IMR-90 (cell line): ENCODE measurements around the gene AKAP13. TPM values are rescaled to one million over a fixed set of nuclear protein-coding genes. Genes with fewer than 3 reads are reported as not detected.

Experiments
- ATAC-seq: fragments of 200-7000 bp; cut with Tn5 transposase; 2 replicates; pipeline ENCODE4 v1.9.1; 2020; ENCODE audit warnings: low read depth, mild to moderate bottlenecking, moderate library complexity
- BruUV-seq: library from RNA; stranded (reverse); fragments of 400-500 nt; replicated peaks from 2 replicates; lab custom pipeline; 2021; lab: Mats Ljungman, UMichigan
- CTCF ChIA-PET: fragments of 300-600 bp; formaldehyde crosslinking; extraction: SDS; loops from one replicate; lab custom pipeline; 2021; ENCODE audit warnings: antibody characterized with exemption; lab: Yijun Ruan, JAX
- POLR2A ChIA-PET: fragments of 300-600 bp; sonication (Branson Sonifier 250); formaldehyde crosslinking; loops from one replicate; lab custom pipeline; 2022; ENCODE audit warnings: antibody characterized with exemption; ENCODE audit not compliant: unreplicated experiment; lab: Charles Lee
- DNase-seq: peaks from one replicate; pipeline ENCODE4 v3.0.0; 2013
- H2AFZ ChIP-seq: replicated peaks from 2 replicates; pipeline ENCODE3; 2013; ENCODE audit warnings: low read length, mild to moderate bottlenecking; ENCODE audit not compliant: poor library complexity
- H2AK5ac ChIP-seq: 2 replicates; pipeline ENCODE4 v1.6.1; 2013; ENCODE audit warnings: low read depth, low read length, inconsistent platforms
- H2AK9ac ChIP-seq: replicated peaks from 2 replicates; pipeline ENCODE3; 2013; ENCODE audit warnings: mild to moderate bottlenecking, low read depth, low read length, moderate library complexity; ENCODE audit not compliant: poor library complexity
- H2BK120ac ChIP-seq: 2 replicates; pipeline ENCODE4 v1.6.1; 2013; ENCODE audit warnings: low read depth, low read length, inconsistent platforms
- H2BK15ac ChIP-seq: 3 replicates; pipeline ENCODE4 v1.6.1; 2013; ENCODE audit warnings: low read depth, low read length, inconsistent platforms
- H2BK20ac ChIP-seq: 2 replicates; pipeline ENCODE4 v1.6.1; 2013; ENCODE audit warnings: low read depth, mild to moderate bottlenecking, inconsistent platforms, low read length, moderate library complexity
- H2BK5ac ChIP-seq: 2 replicates; pipeline ENCODE4 v1.6.1; 2013; ENCODE audit warnings: mild to moderate bottlenecking, low read depth, low read length, inconsistent platforms; ENCODE audit not compliant: poor library complexity, severe bottlenecking
- H3K14ac ChIP-seq: replicated peaks from 2 replicates; pipeline ENCODE4 v1.6.1; 2013; ENCODE audit warnings: low read depth, low read length, inconsistent platforms
- H3K18ac ChIP-seq: 2 replicates; pipeline ENCODE4 v1.6.1; 2013; ENCODE audit warnings: low read depth, low read length, control low read depth
- H3K23ac ChIP-seq: 2 replicates; pipeline ENCODE4 v1.6.1; 2013; ENCODE audit warnings: low read depth, low read length, inconsistent platforms
- H3K27ac ChIP-seq: 2 replicates; pipeline ENCODE4 v1.5.1; 2013; ENCODE audit warnings: mild to moderate bottlenecking, control low read depth, low read length; ENCODE audit not compliant: insufficient read depth
- H3K27me3 ChIP-seq: 2 replicates; pipeline ENCODE4 v1.6.1; 2013; ENCODE audit warnings: low read length; ENCODE audit not compliant: control insufficient read depth, insufficient read depth
- H3K36me3 ChIP-seq: 2 replicates; pipeline ENCODE4 v1.6.1; 2013; ENCODE audit warnings: low read length, mixed read lengths; ENCODE audit not compliant: control insufficient read depth, insufficient read depth
- H3K4ac ChIP-seq: 2 replicates; pipeline ENCODE4 v1.6.1; 2013; ENCODE audit warnings: low read depth, low read length, inconsistent platforms
- H3K4me1 ChIP-seq: 2 replicates; pipeline ENCODE4 v1.6.1; 2013; ENCODE audit warnings: low read length, mixed read lengths; ENCODE audit not compliant: control insufficient read depth, insufficient read depth
- H3K4me2 ChIP-seq: 2 replicates; pipeline ENCODE4 v1.6.1; 2013; ENCODE audit warnings: low read depth, mild to moderate bottlenecking, control low read depth, low read length, moderate library complexity
- H3K4me3 ChIP-seq: 2 replicates; pipeline ENCODE4 v1.5.1; 2013; ENCODE audit warnings: low read depth, mild to moderate bottlenecking, control low read depth, low read length, moderate library complexity; ENCODE audit not compliant: insufficient read depth
- H3K56ac ChIP-seq: 2 replicates; pipeline ENCODE4 v1.6.1; 2013; ENCODE audit warnings: low read length, inconsistent platforms; ENCODE audit not compliant: insufficient read depth; ENCODE audit errors: extremely low read depth
- H3K79me1 ChIP-seq, 2 experiments: 2 replicates each; pipeline ENCODE4 v1.6.1; 2013; ENCODE audit warnings: low read length in 2 of 2, inconsistent platforms in 1 of 2, low read depth in 1 of 2
- H3K9ac ChIP-seq: 2 replicates; pipeline ENCODE4 v1.6.1; 2013; ENCODE audit warnings: low read depth, low read length, control low read depth
- H3K9me1 ChIP-seq: 2 replicates; pipeline ENCODE4 v1.6.1; 2013; ENCODE audit warnings: low read length, inconsistent platforms; ENCODE audit not compliant: insufficient read depth
- H3K9me3 ChIP-seq: 2 replicates; pipeline ENCODE4 v1.6.1; 2013; ENCODE audit warnings: low read length; ENCODE audit not compliant: control insufficient read depth, insufficient read depth
- H4K20me1 ChIP-seq: 2 replicates; pipeline ENCODE4 v1.6.1; 2013; ENCODE audit warnings: low read length, inconsistent platforms; ENCODE audit not compliant: insufficient read depth
- H4K5ac ChIP-seq: 2 replicates; pipeline ENCODE4 v1.6.1; 2013; ENCODE audit warnings: mild to moderate bottlenecking, low read depth, low read length, control low read depth
- H4K8ac ChIP-seq, 2 experiments: 2 replicates each; pipeline ENCODE4 v1.6.1; 2013; ENCODE audit warnings: low read depth in 2 of 2, low read length in 2 of 2, control low read depth in 1 of 2, inconsistent platforms in 1 of 2
- H4K91ac ChIP-seq: 2 replicates; pipeline ENCODE4 v1.6.1; 2013; ENCODE audit warnings: low read depth, low read length, inconsistent platforms; ENCODE audit not compliant: insufficient read depth
- BHLHE40 ChIP-seq: fragments of 150-350 bp; IDR thresholded peaks from 2 replicates; pipeline ENCODE4 v1.6.1; 2016; ENCODE audit warnings: mild to moderate bottlenecking, low read depth, low read length
- CEBPB ChIP-seq: IDR thresholded peaks from 2 replicates; pipeline ENCODE4 v1.6.1; 2012; ENCODE audit warnings: low read depth, low read length, improper control_type of control experiment
- CHD1 ChIP-seq: IDR thresholded peaks from 2 replicates; pipeline ENCODE4 v1.6.1; 2012; ENCODE audit warnings: low read depth, low read length, improper control_type of control experiment
- ELK1 ChIP-seq: fragments of 150-350 bp; IDR thresholded peaks from 2 replicates; pipeline ENCODE4 v1.6.1; 2016; ENCODE audit warnings: low read depth, mild to moderate bottlenecking, low read length, moderate library complexity, borderline replicate concordance
- MAFK ChIP-seq: IDR thresholded peaks from 2 replicates; pipeline ENCODE4 v1.6.1; 2012; ENCODE audit warnings: low read depth, low read length, improper control_type of control experiment
- MAZ ChIP-seq: IDR thresholded peaks from 2 replicates; pipeline ENCODE4 v1.6.1; 2012; ENCODE audit warnings: low read depth, mild to moderate bottlenecking, low read length, improper control_type of control experiment, moderate library complexity, borderline replicate concordance
- MXI1 ChIP-seq: IDR thresholded peaks from 2 replicates; pipeline ENCODE4 v1.6.1; 2012; ENCODE audit warnings: low read depth, mild to moderate bottlenecking, low read length, moderate library complexity, borderline replicate concordance
- NFE2L2 ChIP-seq: fragments of 150-350 bp; IDR thresholded peaks from 2 replicates; pipeline ENCODE4 v1.6.1; 2016; ENCODE audit warnings: low read depth, mild to moderate bottlenecking, low read length
- POLR2A ChIP-seq: IDR thresholded peaks from 2 replicates; pipeline ENCODE4 v1.6.1; 2012; ENCODE audit warnings: mild to moderate bottlenecking, low read depth, low read length
- RAD21 ChIP-seq: IDR thresholded peaks from 2 replicates; pipeline ENCODE4 v1.6.1; 2012; ENCODE audit warnings: low read length, improper control_type of control experiment
- RFX5 ChIP-seq: IDR thresholded peaks from 2 replicates; pipeline ENCODE4 v1.8.0; 2012; ENCODE audit warnings: low read depth, mild to moderate bottlenecking, low read length, moderate library complexity
- SMC3 ChIP-seq: fragments of 150-350 bp; IDR thresholded peaks from 2 replicates; pipeline ENCODE4 v1.6.1; 2016; ENCODE audit warnings: low read depth, mild to moderate bottlenecking, antibody characterized with exemption, low read length, moderate library complexity
- USF2 ChIP-seq: fragments of 150-350 bp; IDR thresholded peaks from 2 replicates; pipeline ENCODE4 v1.6.1; 2017; ENCODE audit warnings: mild to moderate bottlenecking, antibody characterized with exemption, low read length, low read depth
- WGBS, 2 experiments: methylation state at CpG; one replicate each; pipeline versions ENCODE4 v1.1.5 to v1.1.7; 2013; ENCODE audit warnings: missing lambda C conversion rate in 2 of 2; ENCODE audit not compliant: insufficient read length in 1 of 2; ENCODE audit errors: extremely low coverage in 2 of 2; 5-methylcytosine and 5-hydroxymethylcytosine counted together
- dilution Hi-C: fragments of 300-500 bp; cut with HindIII; formaldehyde crosslinking; loops from one replicate; pipeline ENCODE4 v1.14.3; 2018; ENCODE audit warnings: low sequenced_read_pairs; ENCODE audit not compliant: unreplicated experiment
- in situ Hi-C: fragments of 300-500 bp; cut with MboI; formaldehyde crosslinking; loops from 3 replicates; pipeline ENCODE4 v1.14.3; 2019; ENCODE audit warnings: low sequenced_read_pairs, inconsistent platforms, mixed read lengths
- intact Hi-C: fragments of 100-400 bp; cut with micrococcal nuclease; formaldehyde crosslinking; loops from 2 replicates; pipeline ENCODE4 v1.10.0; 2022
- polyA plus RNA-seq, 3 experiments: library from polyadenylated mRNA; depleted of rRNA; stranded (reverse); fragments of >200 nt; gene quantifications; 2 replicates each; pipeline ENCODE4 v1.2.3, GENCODE V29; 2012; ENCODE audit warnings: low replicate concordance in 1 of 3
- total RNA-seq: library from RNA; depleted of rRNA; stranded (reverse); fragments of >200 nt; gene quantifications from 2 replicates; pipeline ENCODE4 v1.2.3, GENCODE V29; 2012
- TF ChIP-seq, protein P1 (sequence below): conservative IDR thresholded peaks from 2 replicates; pipeline ENCODE4 v1.5.1; 2012; ENCODE audit warnings: mild to moderate bottlenecking, low read depth, low read length, improper control_type of control experiment

AKAP13 gene
- total and polyA plus RNA-seq, 2 of the 4 experiments (the other 2 are of a cell fraction): 10.4 to 46.4 TPM

GRCh38 chr15:85386261-85386660 lies 5.9 kb downstream of the AKAP13 start:
- H3K4me1 ChIP-seq: peaks cover 7% of the 10 kb centered on the region
- no peak overlapping the region for H2BK120ac ChIP-seq
- H4K5ac ChIP-seq: no peak overlapping the region
- peaks cover 15% of the 10 kb centered on the region for H3K9me1 ChIP-seq
- H4K20me1 ChIP-seq: peaks cover 52% of the 10 kb centered on the region
- H2BK5ac ChIP-seq: no peak overlapping the region
- no peak for ATAC-seq
- H3K4me2 ChIP-seq: no peak overlapping the region
- no peak overlapping the region for H2AK5ac ChIP-seq
- H3K14ac ChIP-seq: no peak overlapping the region
- intact Hi-C loops (no loop called here), in situ Hi-C loops (no loop called here), dilution Hi-C loops (no loop called here)
- WGBS, 2 experiments: no CpG with 5 or more reads among the region's 7 CpGs
- H3K56ac ChIP-seq: no peak overlapping the region
- ChIA-PET POLR2A (no interaction called here), CTCF (no interaction called here)
- no peak overlapping the region for H4K8ac ChIP-seq
- H3K9ac ChIP-seq: no peak overlapping the region
- no TSS peak for BruUV-seq
- TF ChIP-seq POLR2A: no peak
- no peak for TF ChIP-seq MXI1
- no peak for TF ChIP-seq MAZ
- no peak for TF ChIP-seq NFE2L2
- TF ChIP-seq CHD1: no peak
- no peak for TF ChIP-seq BHLHE40
- TF ChIP-seq RAD21: no peak
- TF ChIP-seq CEBPB: no peak
- TF ChIP-seq MAFK: no peak
- no peak for TF ChIP-seq ELK1
- TF ChIP-seq SMC3: no peak
- TF ChIP-seq, protein P1, sequence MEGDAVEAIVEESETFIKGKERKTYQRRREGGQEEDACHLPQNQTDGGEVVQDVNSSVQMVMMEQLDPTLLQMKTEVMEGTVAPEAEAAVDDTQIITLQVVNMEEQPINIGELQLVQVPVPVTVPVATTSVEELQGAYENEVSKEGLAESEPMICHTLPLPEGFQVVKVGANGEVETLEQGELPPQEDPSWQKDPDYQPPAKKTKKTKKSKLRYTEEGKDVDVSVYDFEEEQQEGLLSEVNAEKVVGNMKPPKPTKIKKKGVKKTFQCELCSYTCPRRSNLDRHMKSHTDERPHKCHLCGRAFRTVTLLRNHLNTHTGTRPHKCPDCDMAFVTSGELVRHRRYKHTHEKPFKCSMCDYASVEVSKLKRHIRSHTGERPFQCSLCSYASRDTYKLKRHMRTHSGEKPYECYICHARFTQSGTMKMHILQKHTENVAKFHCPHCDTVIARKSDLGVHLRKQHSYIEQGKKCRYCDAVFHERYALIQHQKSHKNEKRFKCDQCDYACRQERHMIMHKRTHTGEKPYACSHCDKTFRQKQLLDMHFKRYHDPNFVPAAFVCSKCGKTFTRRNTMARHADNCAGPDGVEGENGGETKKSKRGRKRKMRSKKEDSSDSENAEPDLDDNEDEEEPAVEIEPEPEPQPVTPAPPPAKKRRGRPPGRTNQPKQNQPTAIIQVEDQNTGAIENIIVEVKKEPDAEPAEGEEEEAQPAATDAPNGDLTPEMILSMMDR: no peak
- no peak for TF ChIP-seq RFX5
- TF ChIP-seq USF2: no peak
- no peak overlapping the region for H2BK20ac ChIP-seq
- no peaks in the 10 kb centered on the region for H3K27me3 ChIP-seq
- H3K79me1 ChIP-seq: peaks cover 16 to 82% of the 10 kb centered on the region in 2 experiments
- no peak overlapping the region for H2AK9ac ChIP-seq
- H2BK15ac ChIP-seq: no peak overlapping the region
- H4K91ac ChIP-seq: no peak overlapping the region
- no peak overlapping the region for H3K27ac ChIP-seq
- no peak overlapping the region for H3K23ac ChIP-seq
- H3K4me3 ChIP-seq: no peak overlapping the region
- H3K9me3 ChIP-seq: no peaks in the 10 kb centered on the region
- H3K18ac ChIP-seq: no peak overlapping the region
- H2AFZ ChIP-seq: no peak overlapping the region
- no peak for DNase-seq
- H3K4ac ChIP-seq: no peak overlapping the region
- H3K36me3 ChIP-seq: no peaks in the 10 kb centered on the region
